ENCODE data around the gene CEP76. TPM values are rescaled to one million over a fixed set of nuclear protein-coding genes. Genes with fewer than 3 reads are reported as not detected.

CEP76 gene
- total RNA-seq, 1 donor from 2014 or later = 7.2 TPM

DNA sequence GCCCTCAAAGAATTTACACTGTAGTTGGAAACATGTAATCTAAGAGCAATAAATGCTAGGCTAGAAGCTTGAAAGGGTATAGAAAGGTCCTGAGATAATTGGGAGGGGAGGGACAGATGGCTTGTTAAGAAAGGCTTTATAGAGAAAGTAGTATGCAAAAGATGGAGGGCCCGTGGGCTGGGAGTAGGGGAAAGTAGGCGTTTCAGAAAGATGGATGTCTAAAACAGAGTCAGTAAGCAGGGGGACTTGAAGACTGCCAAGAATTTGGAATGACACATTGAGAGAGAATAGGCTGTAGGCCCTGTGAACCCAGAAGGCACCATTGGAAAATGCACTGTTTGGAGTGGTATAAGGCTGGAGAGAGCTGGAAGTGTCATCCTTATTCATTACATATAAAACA is 1.1 kb upstream of the CEP76 start:
- Mint-ChIP-seq H3K4me1 (ENCODE audit: unreplicated experiment) (peaks cover 34% of the 10 kb centered on the region), H3K27ac (ENCODE audit: unreplicated experiment) (peak overlapping the region; percentile 99), H3K36me3 (ENCODE audit: unreplicated experiment) (peaks cover 14% of the 10 kb centered on the region), H3K9me3 (ENCODE audit: unreplicated experiment) (no peaks in the 10 kb centered on the region), H3K27me3 (ENCODE audit: unreplicated experiment) (no peaks in the 10 kb centered on the region), H3K4me3 (ENCODE audit: unreplicated experiment) (peak overlapping the region; percentile 95)
- no peak for DNase-seq (ENCODE audit: extremely low spot score, unreplicated experiment)
- TF ChIP-seq, protein P1, sequence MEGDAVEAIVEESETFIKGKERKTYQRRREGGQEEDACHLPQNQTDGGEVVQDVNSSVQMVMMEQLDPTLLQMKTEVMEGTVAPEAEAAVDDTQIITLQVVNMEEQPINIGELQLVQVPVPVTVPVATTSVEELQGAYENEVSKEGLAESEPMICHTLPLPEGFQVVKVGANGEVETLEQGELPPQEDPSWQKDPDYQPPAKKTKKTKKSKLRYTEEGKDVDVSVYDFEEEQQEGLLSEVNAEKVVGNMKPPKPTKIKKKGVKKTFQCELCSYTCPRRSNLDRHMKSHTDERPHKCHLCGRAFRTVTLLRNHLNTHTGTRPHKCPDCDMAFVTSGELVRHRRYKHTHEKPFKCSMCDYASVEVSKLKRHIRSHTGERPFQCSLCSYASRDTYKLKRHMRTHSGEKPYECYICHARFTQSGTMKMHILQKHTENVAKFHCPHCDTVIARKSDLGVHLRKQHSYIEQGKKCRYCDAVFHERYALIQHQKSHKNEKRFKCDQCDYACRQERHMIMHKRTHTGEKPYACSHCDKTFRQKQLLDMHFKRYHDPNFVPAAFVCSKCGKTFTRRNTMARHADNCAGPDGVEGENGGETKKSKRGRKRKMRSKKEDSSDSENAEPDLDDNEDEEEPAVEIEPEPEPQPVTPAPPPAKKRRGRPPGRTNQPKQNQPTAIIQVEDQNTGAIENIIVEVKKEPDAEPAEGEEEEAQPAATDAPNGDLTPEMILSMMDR (IDR thresholded peaks at IDR 0.05) = no peak

DNA sequence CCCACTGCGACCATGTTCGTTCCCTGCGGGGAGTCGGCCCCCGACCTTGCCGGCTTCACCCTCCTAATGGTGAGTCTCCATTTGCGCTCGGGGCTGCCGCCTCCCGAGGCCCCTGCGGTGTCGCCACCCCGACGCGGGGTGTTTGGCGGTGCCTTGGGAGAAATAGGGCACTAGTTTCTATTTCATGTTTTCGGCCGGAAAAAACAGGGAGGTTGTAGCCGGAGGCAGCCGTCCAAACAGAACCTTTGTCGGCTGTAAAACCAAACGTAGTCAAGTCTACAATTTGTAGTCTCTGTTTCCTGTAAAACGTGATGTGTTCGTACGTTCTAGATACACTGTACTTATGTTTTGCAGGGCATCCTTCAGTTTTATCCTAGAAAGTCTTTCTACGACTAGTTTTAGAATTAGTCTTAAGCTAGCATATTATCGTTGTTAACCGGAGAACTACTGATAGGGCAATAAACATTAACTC is 609 bp upstream of the CEP76 start:
- H3K4me3 Mint-ChIP-seq (ENCODE audit: unreplicated experiment) = peak overlapping the region; percentile 95
- H3K9me3 Mint-ChIP-seq (ENCODE audit: unreplicated experiment) = no peaks in the 10 kb centered on the region

DNA sequence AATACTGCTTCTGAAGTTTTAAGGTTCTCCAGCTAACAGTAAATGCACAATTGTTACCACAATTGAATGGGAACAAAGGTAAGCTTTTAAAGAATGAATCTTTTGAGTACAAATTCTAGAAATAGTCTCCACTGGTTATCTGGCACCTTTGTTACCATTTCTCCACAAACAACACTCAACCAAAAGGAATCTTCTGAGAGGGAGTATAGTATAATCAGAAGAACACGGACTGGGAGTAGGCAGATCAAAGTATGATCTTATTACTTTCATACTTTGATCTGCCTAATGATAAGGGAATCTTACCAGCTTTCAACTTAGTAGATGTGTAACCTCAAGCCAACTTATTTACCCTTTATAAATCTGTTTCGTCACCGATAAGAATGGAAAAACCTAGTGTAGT is 1.4 kb downstream of the CEP76 start:
- peak overlapping the region; percentile 95 for H3K4me3 Mint-ChIP-seq (ENCODE audit: unreplicated experiment)
- no peaks in the 10 kb centered on the region for H3K27me3 Mint-ChIP-seq (ENCODE audit: unreplicated experiment)
- TF ChIP-seq, protein P1 (IDR thresholded peaks at IDR 0.05) = no peak
- H3K4me1 Mint-ChIP-seq (ENCODE audit: unreplicated experiment) = peaks cover 34% of the 10 kb centered on the region
- no peak for DNase-seq (ENCODE audit: extremely low spot score, unreplicated experiment)
- H3K9me3 Mint-ChIP-seq (ENCODE audit: unreplicated experiment) = no peaks in the 10 kb centered on the region
- peak overlapping the region; percentile 55 for H3K27ac Mint-ChIP-seq (ENCODE audit: unreplicated experiment)
- peaks cover 11% of the 10 kb centered on the region for H3K36me3 Mint-ChIP-seq (ENCODE audit: unreplicated experiment)

More for the DNA sequence above, 609 bp upstream of the CEP76 start:
- DNase-seq (ENCODE audit: extremely low spot score, unreplicated experiment) = no peak
- peaks cover 34% of the 10 kb centered on the region for H3K4me1 Mint-ChIP-seq (ENCODE audit: unreplicated experiment)
- H3K36me3 Mint-ChIP-seq (ENCODE audit: unreplicated experiment) = peaks cover 17% of the 10 kb centered on the region
- H3K27ac Mint-ChIP-seq (ENCODE audit: unreplicated experiment) = peak overlapping the region; percentile 99
- TF ChIP-seq, protein P1 (IDR thresholded peaks at IDR 0.05) = no peak
- H3K27me3 Mint-ChIP-seq (ENCODE audit: unreplicated experiment) = no peaks in the 10 kb centered on the region

DNA sequence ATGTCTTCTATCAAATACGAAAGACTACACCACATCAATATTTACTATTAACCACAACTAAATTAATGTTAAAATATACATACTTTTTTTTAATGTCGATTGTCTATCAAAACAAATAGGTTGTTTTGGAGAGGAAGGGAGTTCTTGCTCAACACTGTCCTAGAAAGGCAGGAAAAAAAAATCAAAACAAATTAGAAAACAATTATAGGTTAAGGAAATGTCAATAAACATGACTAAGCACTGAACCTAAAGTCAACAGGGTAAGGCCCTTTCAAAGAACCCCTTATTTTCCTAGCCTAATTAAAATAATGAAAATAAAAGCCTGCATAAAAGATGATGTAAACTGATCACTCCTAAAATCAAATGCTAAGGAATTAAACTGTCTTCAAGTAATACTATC is 2.8 kb downstream of the CEP76 start:
- TF ChIP-seq, protein P1 (IDR thresholded peaks at IDR 0.05) = no peak
- H3K27ac Mint-ChIP-seq (ENCODE audit: unreplicated experiment) = no peak overlapping the region
- no peaks in the 10 kb centered on the region for H3K9me3 Mint-ChIP-seq (ENCODE audit: unreplicated experiment)
- no peak overlapping the region for H3K4me3 Mint-ChIP-seq (ENCODE audit: unreplicated experiment)
- no peak for DNase-seq (ENCODE audit: extremely low spot score, unreplicated experiment)
- H3K4me1 Mint-ChIP-seq (ENCODE audit: unreplicated experiment) = peaks cover 30% of the 10 kb centered on the region
- H3K27me3 Mint-ChIP-seq (ENCODE audit: unreplicated experiment) = no peaks in the 10 kb centered on the region
- H3K36me3 Mint-ChIP-seq (ENCODE audit: unreplicated experiment) = peaks cover 11% of the 10 kb centered on the region

DNA sequence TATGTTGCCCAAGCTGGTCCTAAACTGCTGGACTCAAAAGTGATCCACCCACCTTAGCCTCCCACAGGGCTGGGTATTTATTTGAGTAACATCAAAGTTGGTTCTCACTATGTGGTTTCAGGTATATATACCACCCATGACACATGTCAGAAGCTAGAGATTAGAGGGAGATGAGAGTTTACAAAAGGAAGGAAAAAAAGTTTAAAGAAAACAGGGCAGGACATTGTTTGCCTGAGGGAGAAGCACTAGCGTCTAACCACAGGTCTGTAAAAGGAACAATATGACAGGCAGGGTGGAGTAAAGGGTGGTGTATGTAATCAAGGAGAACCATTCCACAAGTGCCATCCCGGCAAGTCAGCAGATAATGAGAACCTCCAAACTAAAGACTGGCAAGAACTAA is 8.5 kb downstream of the CEP76 start:
- DNase-seq (ENCODE audit: extremely low spot score, unreplicated experiment) = no peak
- TF ChIP-seq, protein P1 (IDR thresholded peaks at IDR 0.05) = no peak
- no peaks in the 10 kb centered on the region for H3K27me3 Mint-ChIP-seq (ENCODE audit: unreplicated experiment)
- H3K4me3 Mint-ChIP-seq (ENCODE audit: unreplicated experiment) = no peak overlapping the region
- no peaks in the 10 kb centered on the region for H3K9me3 Mint-ChIP-seq (ENCODE audit: unreplicated experiment)
- peaks cover 8% of the 10 kb centered on the region for H3K4me1 Mint-ChIP-seq (ENCODE audit: unreplicated experiment)
- peaks cover 18% of the 10 kb centered on the region for H3K36me3 Mint-ChIP-seq (ENCODE audit: unreplicated experiment)
- peak overlapping the region; percentile 21 for H3K27ac Mint-ChIP-seq (ENCODE audit: unreplicated experiment)

Measured in osteocyte (in vitro differentiated cells).